DOHH2 (cell line): ENCODE results near the gene C2CD4D.

Experiments
- H3F3A ChIP-seq: fragments of 200-600 bp; sonication (generic), shearing (Covaris generic); 2 replicates; pipeline ENCODE4 v1.6.0; 2016; ENCODE audit warnings: antibody characterized with exemption, mild to moderate bottlenecking; ENCODE audit not compliant: control insufficient read depth, insufficient read depth
- H3K27ac ChIP-seq: fragments of 200-600 bp; sonication (generic); 2 replicates; pipeline ENCODE4 v1.5.1; 2014; ENCODE audit warnings: low read depth, mild to moderate bottlenecking, low read length, moderate library complexity
- H3K27me3 ChIP-seq: fragments of 200-600 bp; sonication (generic); 2 replicates; pipeline ENCODE4 v1.6.1; 2014; ENCODE audit warnings: mild to moderate bottlenecking, low read length, mixed read lengths; ENCODE audit not compliant: control insufficient read depth
- H3K36me3 ChIP-seq: fragments of 200-600 bp; sonication (generic); 2 replicates; pipeline ENCODE4 v1.6.1; 2014; ENCODE audit warnings: mild to moderate bottlenecking, low read length, moderate library complexity, mixed read lengths; ENCODE audit not compliant: control insufficient read depth
- H3K4me1 ChIP-seq: fragments of 200-600 bp; sonication (generic); 2 replicates; pipeline ENCODE4 v1.6.1; 2014; ENCODE audit warnings: mild to moderate bottlenecking, low read length, mixed read lengths; ENCODE audit not compliant: control insufficient read depth
- H3K4me2 ChIP-seq: fragments of 200-600 bp; sonication (generic); 2 replicates; pipeline ENCODE4 v1.6.0; 2014; ENCODE audit warnings: mild to moderate bottlenecking, low read length, moderate library complexity
- H3K4me3 ChIP-seq: fragments of 200-600 bp; sonication (generic); 2 replicates; pipeline ENCODE4 v1.5.1; 2014; ENCODE audit warnings: mild to moderate bottlenecking, low read length, mixed read lengths
- H3K79me2 ChIP-seq: fragments of 200-600 bp; sonication (generic); 2 replicates; pipeline ENCODE4 v1.6.1; 2014; ENCODE audit warnings: mild to moderate bottlenecking, low read length, mixed read lengths; ENCODE audit not compliant: control insufficient read depth
- H3K9me2 ChIP-seq: fragments of 200-600 bp; sonication (generic); replicated peaks from 2 replicates; pipeline ENCODE4 v1.6.1; 2014; ENCODE audit warnings: mild to moderate bottlenecking, low read length, mixed read lengths; ENCODE audit not compliant: control insufficient read depth
- H3K9me3 ChIP-seq: fragments of 200-600 bp; sonication (generic); 2 replicates; pipeline ENCODE4 v1.6.1; 2014; ENCODE audit warnings: antibody characterized with exemption, low read length, mixed read lengths; ENCODE audit not compliant: control insufficient read depth, insufficient read depth
- H4K20me1 ChIP-seq: fragments of 200-600 bp; sonication (generic); 2 replicates; pipeline ENCODE4 v1.6.0; 2014; ENCODE audit warnings: low read depth, mild to moderate bottlenecking, antibody characterized with exemption, low read length, moderate library complexity; ENCODE audit not compliant: control insufficient read depth, insufficient read depth
- CTCF ChIP-seq: fragments of 200-600 bp; sonication (generic); IDR thresholded peaks from one replicate; pipeline ENCODE4 v1.5.1; 2014; ENCODE audit warnings: antibody characterized with exemption, mild to moderate bottlenecking, low read depth, low read length; ENCODE audit not compliant: poor library complexity, severe bottlenecking
- EZH2phosphoT487 ChIP-seq: fragments of 200-600 bp; sonication (generic); IDR thresholded peaks from 2 replicates; pipeline ENCODE4 v1.6.1; 2017; ENCODE audit warnings: borderline replicate concordance, mild to moderate bottlenecking, antibody characterized with exemption, low read length, moderate library complexity, mixed read lengths

The C2CD4D gene

GRCh38 chr1:151846062-151846568, 6.5 kb upstream of the C2CD4D start:
- H3K4me2 ChIP-seq, result no peak overlapping the region
- no peaks in the 10 kb centered on the region for H4K20me1 ChIP-seq
- H3K9me3 ChIP-seq, result no peaks in the 10 kb centered on the region
- no peaks in the 10 kb centered on the region for H3K79me2 ChIP-seq
- peaks cover 25% of the 10 kb centered on the region for H3K27me3 ChIP-seq
- peaks cover 20% of the 10 kb centered on the region for H3K4me1 ChIP-seq
- no peaks in the 10 kb centered on the region for H3K36me3 ChIP-seq
- H3F3A ChIP-seq, result 0 out of 2 replicates have a peak, but pooled peaks cover 6% of the 10 kb centered on the region
- TF ChIP-seq EZH2phosphoT487 (no peak), CTCF (no peak)
- H3K27ac ChIP-seq, result no peak overlapping the region
- no peaks in the 10 kb centered on the region for H3K9me2 ChIP-seq
- no peak overlapping the region for H3K4me3 ChIP-seq

- TF ChIP-seq CTCF (no peak), EZH2phosphoT487 (no peak)
- H3K36me3 ChIP-seq, result no peaks in the 10 kb centered on the region
- H4K20me1 ChIP-seq, result no peaks in the 10 kb centered on the region
- peaks cover 39% of the 10 kb centered on the region for H3K27me3 ChIP-seq
- H3K79me2 ChIP-seq, result no peaks in the 10 kb centered on the region
- H3K9me2 ChIP-seq, result no peaks in the 10 kb centered on the region
- no peaks in the 10 kb centered on the region for H3K9me3 ChIP-seq
- H3K4me3 ChIP-seq, result no peak overlapping the region
- H3K4me1 ChIP-seq, result peaks cover 31% of the 10 kb centered on the region
- peak overlapping the region; percentile 29 for H3K4me2 ChIP-seq
- H3F3A ChIP-seq, result 0 out of 2 replicates have a peak, but pooled peaks cover 6% of the 10 kb centered on the region
- H3K27ac ChIP-seq, result no peak overlapping the region
Observed at GRCh38 chr1:151843398-151843797, 3.8 kb upstream of the C2CD4D start.

- Histone ChIP-seq H3K9me3 (no peaks in the 10 kb centered on the region), H3K27ac (no peak overlapping the region), H3K27me3 (peaks cover 50% of the 10 kb centered on the region), H4K20me1 (no peaks in the 10 kb centered on the region), H3K4me3 (no peak overlapping the region), H3K36me3 (no peaks in the 10 kb centered on the region), H3K4me2 (no peak overlapping the region), H3K9me2 (no peaks in the 10 kb centered on the region), H3K79me2 (no peaks in the 10 kb centered on the region), H3F3A (0 out of 2 replicates have a peak, but pooled peaks cover 6% of the 10 kb centered on the region), H3K4me1 (peaks cover 47% of the 10 kb centered on the region)
- TF ChIP-seq CTCF (no peak), EZH2phosphoT487 (no peak)
Observed at GRCh38 chr1:151841141-151841540, 1.5 kb upstream of the C2CD4D start.
